Endothelial cell (in vitro differentiated cells): ENCODE results near the gene GJA8. TPM values are rescaled to one million over a fixed set of nuclear protein-coding genes. Genes with fewer than 3 reads are reported as not detected.
"Not testable (repeated sequence)": the region's sequence is repeated elsewhere in the genome, so short reads cannot be mapped to it uniquely, and the experiment has no call there.

Experiments
- DNase-seq: peaks from one replicate; pipeline ENCODE4 v3.0.0; 2021; ENCODE audit warnings: low spot score
- H3K27ac Mint-ChIP-seq: one replicate; pipeline ENCODE4 v1.8.0; 2021; ENCODE audit warnings: mixed read lengths, inconsistent platforms; ENCODE audit not compliant: unreplicated experiment
- H3K27me3 Mint-ChIP-seq: one replicate; pipeline ENCODE4 v1.8.0; 2021; ENCODE audit warnings: mild to moderate bottlenecking, moderate library complexity, mixed read lengths, inconsistent platforms; ENCODE audit not compliant: unreplicated experiment
- H3K36me3 Mint-ChIP-seq: one replicate; pipeline ENCODE4 v1.8.0; 2021; ENCODE audit warnings: mild to moderate bottlenecking, low read depth, mixed read lengths, inconsistent platforms; ENCODE audit not compliant: unreplicated experiment
- H3K4me1 Mint-ChIP-seq: one replicate; pipeline ENCODE4 v1.8.0; 2021; ENCODE audit warnings: mild to moderate bottlenecking, mixed read lengths, inconsistent platforms; ENCODE audit not compliant: unreplicated experiment
- H3K4me3 Mint-ChIP-seq: one replicate; pipeline ENCODE4 v1.8.0; 2021; ENCODE audit warnings: mild to moderate bottlenecking, mixed read lengths, inconsistent platforms; ENCODE audit not compliant: unreplicated experiment
- H3K9me3 Mint-ChIP-seq: one replicate; pipeline ENCODE4 v1.8.0; 2021; ENCODE audit warnings: mixed read lengths, inconsistent platforms; ENCODE audit not compliant: unreplicated experiment
- CTCF ChIP-seq: fragments of 200-600 bp; sonication (generic); IDR thresholded peaks from one replicate; pipeline ENCODE4 v1.5.0; 2021; ENCODE audit warnings: antibody characterized with exemption; ENCODE audit not compliant: unreplicated experiment
- total RNA-seq: library from RNA; stranded (reverse); fragmentation: NEBNext Ultra II Directional; extraction: Animal tissue kit (Norgen Biotek cat#: 25700); gene quantifications from one replicate; pipeline ENCODE4 v1.2.1, GENCODE V29; 2021; ENCODE audit not compliant: unreplicated experiment

Gene GJA8
- total RNA-seq, 1 donor from 2014 or later = not detected

GRCh38 chr1:147907786-147908509, 5.4 kb downstream of the GJA8 start:
- no peak for TF ChIP-seq CTCF
- H3K4me1 Mint-ChIP-seq = peaks cover 9% of the 10 kb centered on the region
- no peak overlapping the region for H3K4me3 Mint-ChIP-seq
- H3K36me3 Mint-ChIP-seq = no peaks in the 10 kb centered on the region
- peaks cover 3% of the 10 kb centered on the region for H3K27me3 Mint-ChIP-seq
- H3K27ac Mint-ChIP-seq = no peak overlapping the region
- no peak for DNase-seq
- no peaks in the 10 kb centered on the region for H3K9me3 Mint-ChIP-seq

- no peak for TF ChIP-seq CTCF
- H3K4me3 Mint-ChIP-seq = no peak overlapping the region
- H3K36me3 Mint-ChIP-seq = no peaks in the 10 kb centered on the region
- H3K4me1 Mint-ChIP-seq = no peaks in the 10 kb centered on the region
- no peak overlapping the region for H3K27ac Mint-ChIP-seq
- no peak for DNase-seq
- no peaks in the 10 kb centered on the region for H3K9me3 Mint-ChIP-seq
- peaks cover 6% of the 10 kb centered on the region for H3K27me3 Mint-ChIP-seq
Measured at GRCh38 chr1:147912553-147912952, 10.0 kb downstream of the GJA8 start.

- no peaks in the 10 kb centered on the region for H3K36me3 Mint-ChIP-seq
- no peak overlapping the region for H3K27ac Mint-ChIP-seq
- TF ChIP-seq CTCF = no peak
- H3K4me1 Mint-ChIP-seq = no peaks in the 10 kb centered on the region
- peaks cover 6% of the 10 kb centered on the region for H3K27me3 Mint-ChIP-seq
- no peak overlapping the region for H3K4me3 Mint-ChIP-seq
- H3K9me3 Mint-ChIP-seq = no peaks in the 10 kb centered on the region
- no peak for DNase-seq
Measured at GRCh38 chr1:147913362-147913942, 10.9 kb downstream of the GJA8 start.

- TF ChIP-seq CTCF = no peak
- no peak overlapping the region for H3K4me3 Mint-ChIP-seq
Measured at GRCh38 chr1:147919896-147920295, 17.3 kb downstream of the GJA8 start.

GRCh38 chr1:147924813-147925212, 22.2 kb downstream of the GJA8 start:
- peaks cover 2% of the 10 kb centered on the region for H3K4me1 Mint-ChIP-seq
- H3K27me3 Mint-ChIP-seq = no peaks in the 10 kb centered on the region
- no peak overlapping the region for H3K27ac Mint-ChIP-seq
- no peak for TF ChIP-seq CTCF
- H3K36me3 Mint-ChIP-seq = no peaks in the 10 kb centered on the region
- H3K9me3 Mint-ChIP-seq = no peaks in the 10 kb centered on the region
- H3K4me3 Mint-ChIP-seq = no peak overlapping the region
- no peak for DNase-seq

More at GRCh38 chr1:147919896-147920295, 17.3 kb downstream of the GJA8 start:
- H3K27ac Mint-ChIP-seq = no peak overlapping the region
- no peaks in the 10 kb centered on the region for H3K4me1 Mint-ChIP-seq
- no peak for DNase-seq
- H3K36me3 Mint-ChIP-seq = no peaks in the 10 kb centered on the region
- no peaks in the 10 kb centered on the region for H3K9me3 Mint-ChIP-seq
- peaks cover 2% of the 10 kb centered on the region for H3K27me3 Mint-ChIP-seq

GRCh38 chr1:147927215-147927614, 24.6 kb downstream of the GJA8 start:
- H3K27ac Mint-ChIP-seq, H3K4me1 Mint-ChIP-seq, H3K4me3 Mint-ChIP-seq, H3K36me3 Mint-ChIP-seq, H3K9me3 Mint-ChIP-seq, H3K27me3 Mint-ChIP-seq, DNase-seq: not testable (repeated sequence)

GRCh38 chr1:147927689-147928088, 25.1 kb downstream of the GJA8 start:
- not testable (repeated sequence) for H3K27me3 Mint-ChIP-seq, H3K9me3 Mint-ChIP-seq, H3K4me1 Mint-ChIP-seq, DNase-seq, H3K36me3 Mint-ChIP-seq, H3K4me3 Mint-ChIP-seq, H3K27ac Mint-ChIP-seq
